Loucy (cell line): ENCODE measurements around the gene SYNJ2.

Experiments used
- H2AFZ ChIP-seq: fragments of 200-600 bp; sonication (generic); 2 replicates; pipeline ENCODE4 v1.6.0; 2016; ENCODE audit warnings: antibody characterized with exemption, mild to moderate bottlenecking, low read length, moderate library complexity
- H3F3A ChIP-seq: fragments of 200-600 bp; 2 replicates; pipeline ENCODE4 v1.6.0; 2016; ENCODE audit warnings: antibody characterized with exemption, low read depth, mild to moderate bottlenecking
- H3K27me3 ChIP-seq: fragments of 200-600 bp; sonication (generic); 2 replicates; pipeline ENCODE4 v1.6.1; 2014; ENCODE audit warnings: low read length, mild to moderate bottlenecking; ENCODE audit not compliant: insufficient read depth, poor library complexity, severe bottlenecking
- H3K36me3 ChIP-seq: fragments of 200-600 bp; sonication (generic); 2 replicates; pipeline ENCODE4 v1.6.1; 2016; ENCODE audit warnings: low read length; ENCODE audit not compliant: insufficient read depth
- H3K4me1 ChIP-seq: fragments of 200-600 bp; sonication (generic); 2 replicates; pipeline ENCODE4 v1.5.1; 2014; ENCODE audit warnings: low read length, mild to moderate bottlenecking; ENCODE audit not compliant: insufficient read depth, poor library complexity, severe bottlenecking
- H3K4me2 ChIP-seq: fragments of 200-600 bp; sonication (generic); 2 replicates; pipeline ENCODE4 v1.6.0; 2014; ENCODE audit warnings: antibody characterized with exemption, low read length, low read depth, mild to moderate bottlenecking; ENCODE audit not compliant: poor library complexity, severe bottlenecking
- H3K4me3 ChIP-seq: fragments of 200-600 bp; sonication (generic); 2 replicates; pipeline ENCODE4 v1.5.1; 2014; ENCODE audit warnings: low read length, mild to moderate bottlenecking, mixed read lengths; ENCODE audit not compliant: poor library complexity, severe bottlenecking
- H3K79me2 ChIP-seq: fragments of 200-600 bp; sonication (generic); 2 replicates; pipeline ENCODE4 v1.6.1; 2014; ENCODE audit warnings: low read length; ENCODE audit not compliant: insufficient read depth
- H3K9ac ChIP-seq: fragments of 200-600 bp; sonication (generic); 2 replicates; pipeline ENCODE4 v1.6.0; 2014; ENCODE audit warnings: mild to moderate bottlenecking, low read depth, low read length, moderate library complexity; ENCODE audit not compliant: poor library complexity, severe bottlenecking
- H3K9me2 ChIP-seq: fragments of 200-600 bp; sonication (generic); replicated peaks from 2 replicates; pipeline ENCODE4 v1.6.1; 2016; ENCODE audit warnings: low read depth, low read length, mixed read lengths
- H3K9me3 ChIP-seq: fragments of 200-600 bp; sonication (generic); 2 replicates; pipeline ENCODE4 v1.6.1; 2014; ENCODE audit warnings: mild to moderate bottlenecking, antibody characterized with exemption, low read length, low read depth; ENCODE audit not compliant: insufficient read depth
- H4K20me1 ChIP-seq: fragments of 200-600 bp; sonication (generic); 2 replicates; pipeline ENCODE4 v1.6.0; 2014; ENCODE audit warnings: antibody characterized with exemption, low read length, mild to moderate bottlenecking; ENCODE audit not compliant: insufficient read depth, poor library complexity, severe bottlenecking
- EZH2phosphoT487 ChIP-seq: fragments of 200-600 bp; IDR thresholded peaks from 2 replicates; pipeline ENCODE4 v1.6.1; 2018; ENCODE audit warnings: antibody characterized with exemption, mild to moderate bottlenecking, moderate library complexity, borderline replicate concordance
- TF ChIP-seq, protein P1 (sequence below): fragments of 200-600 bp; sonication (generic); conservative IDR thresholded peaks from 2 replicates; pipeline ENCODE4 v1.5.1; 2014; ENCODE audit warnings: mild to moderate bottlenecking, antibody characterized with exemption, low read length

The SYNJ2 gene

DNA sequence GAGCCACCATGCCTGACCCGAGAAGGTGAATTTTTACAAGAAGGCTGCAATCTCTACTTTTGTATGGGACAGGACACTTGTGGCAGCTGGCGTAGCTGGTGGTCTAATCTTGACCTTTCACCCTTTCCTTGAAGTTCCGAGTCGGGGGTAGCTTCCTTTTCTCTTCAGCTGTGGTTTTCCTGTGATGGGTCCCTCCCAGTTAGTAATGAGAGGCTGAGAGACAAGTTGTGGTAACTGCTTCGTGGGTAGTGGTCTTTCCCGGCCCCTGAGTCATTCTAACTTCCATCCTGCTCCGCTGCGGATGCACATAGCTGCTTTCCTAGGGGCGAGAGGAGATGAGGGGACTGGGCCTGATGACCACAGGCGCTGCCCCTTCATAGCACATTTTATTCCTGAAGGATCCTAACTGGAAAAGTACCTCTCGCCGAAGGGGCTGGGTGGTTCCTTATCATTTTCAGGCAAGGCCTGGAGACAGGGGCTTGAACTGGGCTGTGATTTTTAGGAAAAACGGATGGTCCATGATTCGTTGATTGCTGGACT lies 3.1 kb downstream of the SYNJ2 start:
- peak overlapping the region; percentile 80 for H3K4me3 ChIP-seq
- H3K9me2 ChIP-seq = no peaks in the 10 kb centered on the region
- H3K4me2 ChIP-seq = peak overlapping the region; percentile 98
- H2AFZ ChIP-seq = no peak overlapping the region
- TF ChIP-seq, protein P1, sequence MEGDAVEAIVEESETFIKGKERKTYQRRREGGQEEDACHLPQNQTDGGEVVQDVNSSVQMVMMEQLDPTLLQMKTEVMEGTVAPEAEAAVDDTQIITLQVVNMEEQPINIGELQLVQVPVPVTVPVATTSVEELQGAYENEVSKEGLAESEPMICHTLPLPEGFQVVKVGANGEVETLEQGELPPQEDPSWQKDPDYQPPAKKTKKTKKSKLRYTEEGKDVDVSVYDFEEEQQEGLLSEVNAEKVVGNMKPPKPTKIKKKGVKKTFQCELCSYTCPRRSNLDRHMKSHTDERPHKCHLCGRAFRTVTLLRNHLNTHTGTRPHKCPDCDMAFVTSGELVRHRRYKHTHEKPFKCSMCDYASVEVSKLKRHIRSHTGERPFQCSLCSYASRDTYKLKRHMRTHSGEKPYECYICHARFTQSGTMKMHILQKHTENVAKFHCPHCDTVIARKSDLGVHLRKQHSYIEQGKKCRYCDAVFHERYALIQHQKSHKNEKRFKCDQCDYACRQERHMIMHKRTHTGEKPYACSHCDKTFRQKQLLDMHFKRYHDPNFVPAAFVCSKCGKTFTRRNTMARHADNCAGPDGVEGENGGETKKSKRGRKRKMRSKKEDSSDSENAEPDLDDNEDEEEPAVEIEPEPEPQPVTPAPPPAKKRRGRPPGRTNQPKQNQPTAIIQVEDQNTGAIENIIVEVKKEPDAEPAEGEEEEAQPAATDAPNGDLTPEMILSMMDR = no peak
- no peak for TF ChIP-seq EZH2phosphoT487
- no peak overlapping the region for H3K9ac ChIP-seq
- no peaks in the 10 kb centered on the region for H3K36me3 ChIP-seq
- no peaks in the 10 kb centered on the region for H3F3A ChIP-seq
- peaks cover 63% of the 10 kb centered on the region for H3K79me2 ChIP-seq
- H3K4me1 ChIP-seq = peaks cover 54% of the 10 kb centered on the region
- no peaks in the 10 kb centered on the region for H3K9me3 ChIP-seq
- H3K27me3 ChIP-seq = no peaks in the 10 kb centered on the region
- H4K20me1 ChIP-seq = peaks cover 29% of the 10 kb centered on the region

DNA sequence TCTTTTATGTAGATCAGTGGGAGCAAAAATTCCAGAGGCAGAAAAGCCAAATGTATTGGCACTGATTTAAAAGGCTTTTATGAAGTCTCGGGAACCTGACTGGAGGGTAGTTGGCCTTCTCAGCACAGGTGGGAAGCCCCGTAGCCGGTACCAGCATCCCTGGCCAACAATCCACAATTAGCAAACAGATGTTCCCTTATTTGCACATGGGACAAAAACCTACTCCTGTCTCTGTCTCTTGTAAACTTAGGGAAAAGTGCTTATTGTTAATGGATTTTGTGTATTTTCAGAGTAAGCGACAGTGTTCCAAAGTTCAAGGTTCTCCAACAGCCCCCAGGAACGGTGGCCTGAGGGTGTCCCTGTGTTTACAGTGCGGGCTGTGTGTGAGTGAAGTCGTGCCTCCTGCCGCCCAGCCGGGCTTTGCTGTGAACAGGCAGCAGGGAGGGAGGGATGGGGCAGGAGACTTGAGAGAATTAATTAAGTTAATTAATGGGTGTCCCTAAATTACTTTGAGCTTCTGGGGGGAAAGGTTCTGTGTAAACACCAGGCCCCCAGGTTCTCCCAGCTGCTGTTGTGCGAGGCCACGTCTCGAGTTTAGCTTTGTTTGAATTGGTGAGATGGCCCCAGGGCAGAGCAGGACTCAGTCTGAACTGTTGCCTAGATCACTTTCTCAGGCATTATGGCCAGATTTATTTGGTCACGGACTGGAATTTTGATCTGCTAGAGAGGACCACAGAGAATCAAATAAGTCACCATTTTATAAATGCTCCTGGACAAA lies 3.9 kb downstream of the SYNJ2 start:
- Histone ChIP-seq H3K4me1 (peaks cover 56% of the 10 kb centered on the region), H3K27me3 (no peaks in the 10 kb centered on the region), H2AFZ (no peak overlapping the region), H3K36me3 (no peaks in the 10 kb centered on the region), H3K4me2 (peak overlapping the region; percentile 98), H3F3A (no peaks in the 10 kb centered on the region), H3K4me3 (peak overlapping the region; percentile 80), H3K9me3 (no peaks in the 10 kb centered on the region), H4K20me1 (peaks cover 29% of the 10 kb centered on the region), H3K79me2 (peaks cover 71% of the 10 kb centered on the region), H3K9me2 (no peaks in the 10 kb centered on the region), H3K9ac (no peak overlapping the region)
- TF ChIP-seq, protein P1 = no peak
- no peak for TF ChIP-seq EZH2phosphoT487

DNA sequence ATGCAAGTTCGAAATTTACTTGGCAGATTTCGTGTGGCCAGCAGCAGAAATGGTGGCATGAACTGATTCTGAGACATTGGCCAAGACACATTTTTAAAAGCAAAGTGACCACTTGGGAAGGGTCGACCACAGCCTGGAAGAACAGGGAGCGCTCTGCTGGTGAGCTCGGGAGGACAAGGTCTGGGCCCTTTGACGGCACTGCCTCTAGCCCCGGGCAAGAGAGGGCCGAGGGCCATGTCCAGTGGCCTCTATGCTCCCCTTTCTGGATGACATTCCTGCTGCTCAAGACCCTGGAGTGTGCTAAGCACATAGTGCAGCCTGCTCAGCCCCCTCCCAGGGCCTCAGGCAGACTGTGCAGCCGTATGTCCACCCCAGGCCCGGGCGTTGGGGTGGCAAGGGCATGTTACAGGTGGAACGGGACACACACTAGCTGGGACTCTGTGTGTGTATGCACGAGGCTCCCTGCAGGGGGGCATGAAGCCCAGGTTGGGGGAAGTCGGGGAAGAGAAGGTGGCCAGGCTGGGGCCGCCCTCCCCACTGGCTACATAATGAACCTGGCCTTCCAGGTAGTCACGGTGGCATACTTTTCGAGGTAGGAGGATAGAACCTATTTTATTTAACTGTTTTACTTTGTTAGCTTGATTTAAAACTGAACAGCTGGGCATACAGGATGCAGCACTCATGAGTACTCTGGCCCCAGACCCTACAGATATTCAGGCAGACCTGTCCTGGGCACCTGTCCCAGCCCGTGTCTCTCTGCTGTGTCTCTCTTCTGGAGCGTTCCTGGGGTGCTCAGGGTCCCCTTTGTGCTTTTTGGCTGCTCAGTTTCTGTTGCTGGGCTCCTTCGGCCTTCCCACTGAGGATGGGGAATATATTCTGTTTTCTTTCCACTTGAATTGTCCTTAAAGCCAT lies 6.4 kb downstream of the SYNJ2 start:
- Histone ChIP-seq H3K36me3 (no peaks in the 10 kb centered on the region), H3K9me2 (no peaks in the 10 kb centered on the region), H2AFZ (no peak overlapping the region), H3K27me3 (no peaks in the 10 kb centered on the region), H3K9ac (no peak overlapping the region), H3K4me2 (peak overlapping the region; percentile 6), H3K4me3 (no peak overlapping the region), H3K4me1 (peaks cover 60% of the 10 kb centered on the region), H3K9me3 (no peaks in the 10 kb centered on the region), H3K79me2 (peaks cover 81% of the 10 kb centered on the region), H4K20me1 (peaks cover 19% of the 10 kb centered on the region), H3F3A (no peaks in the 10 kb centered on the region)
- TF ChIP-seq, protein P1 = no peak
- no peak for TF ChIP-seq EZH2phosphoT487
